AG09309 (cell line): ENCODE data around the gene FOXJ3.

ENCODE experiments used
- DNase-seq: peaks from one replicate; pipeline ENCODE4 v3.0.0-alpha.2; 2010; ENCODE audit warnings: low read depth
- H3K4me3 ChIP-seq: 2 replicates; pipeline ENCODE4 v1.5.1; 2011; ENCODE audit warnings: mild to moderate bottlenecking, low read depth, low read length, moderate library complexity; ENCODE audit not compliant: control insufficient read depth
- TF ChIP-seq, protein P1 (sequence below): IDR thresholded peaks from 2 replicates; pipeline ENCODE4 v1.5.1; 2011; ENCODE audit warnings: mild to moderate bottlenecking, low read depth, low read length, inconsistent platforms; ENCODE audit not compliant: insufficient read depth, control insufficient read depth; ENCODE audit errors: missing control alignments

FOXJ3 gene

DNA sequence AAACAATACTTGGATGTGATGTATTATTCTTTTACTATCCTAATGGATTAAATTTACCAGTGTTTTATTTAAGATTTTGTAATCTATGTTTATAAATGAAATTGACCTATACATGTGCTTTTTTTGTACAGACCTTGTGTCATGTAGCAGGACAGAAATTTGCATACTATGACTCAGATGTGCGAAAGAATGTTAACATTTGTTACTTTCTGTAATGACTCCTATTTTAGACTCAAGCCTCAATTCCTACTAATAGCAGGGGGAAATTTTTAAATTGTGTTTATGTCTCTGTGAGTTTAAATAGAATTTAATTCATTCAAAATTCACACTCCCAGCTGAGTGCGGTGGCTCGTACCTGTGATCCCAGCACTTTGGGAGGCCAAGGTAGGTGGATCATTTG is 23.8 kb upstream of the FOXJ3 start:
- TF ChIP-seq, protein P1, sequence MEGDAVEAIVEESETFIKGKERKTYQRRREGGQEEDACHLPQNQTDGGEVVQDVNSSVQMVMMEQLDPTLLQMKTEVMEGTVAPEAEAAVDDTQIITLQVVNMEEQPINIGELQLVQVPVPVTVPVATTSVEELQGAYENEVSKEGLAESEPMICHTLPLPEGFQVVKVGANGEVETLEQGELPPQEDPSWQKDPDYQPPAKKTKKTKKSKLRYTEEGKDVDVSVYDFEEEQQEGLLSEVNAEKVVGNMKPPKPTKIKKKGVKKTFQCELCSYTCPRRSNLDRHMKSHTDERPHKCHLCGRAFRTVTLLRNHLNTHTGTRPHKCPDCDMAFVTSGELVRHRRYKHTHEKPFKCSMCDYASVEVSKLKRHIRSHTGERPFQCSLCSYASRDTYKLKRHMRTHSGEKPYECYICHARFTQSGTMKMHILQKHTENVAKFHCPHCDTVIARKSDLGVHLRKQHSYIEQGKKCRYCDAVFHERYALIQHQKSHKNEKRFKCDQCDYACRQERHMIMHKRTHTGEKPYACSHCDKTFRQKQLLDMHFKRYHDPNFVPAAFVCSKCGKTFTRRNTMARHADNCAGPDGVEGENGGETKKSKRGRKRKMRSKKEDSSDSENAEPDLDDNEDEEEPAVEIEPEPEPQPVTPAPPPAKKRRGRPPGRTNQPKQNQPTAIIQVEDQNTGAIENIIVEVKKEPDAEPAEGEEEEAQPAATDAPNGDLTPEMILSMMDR = no peak
- DNase-seq = no peak
- no peak overlapping the region for H3K4me3 ChIP-seq

DNA sequence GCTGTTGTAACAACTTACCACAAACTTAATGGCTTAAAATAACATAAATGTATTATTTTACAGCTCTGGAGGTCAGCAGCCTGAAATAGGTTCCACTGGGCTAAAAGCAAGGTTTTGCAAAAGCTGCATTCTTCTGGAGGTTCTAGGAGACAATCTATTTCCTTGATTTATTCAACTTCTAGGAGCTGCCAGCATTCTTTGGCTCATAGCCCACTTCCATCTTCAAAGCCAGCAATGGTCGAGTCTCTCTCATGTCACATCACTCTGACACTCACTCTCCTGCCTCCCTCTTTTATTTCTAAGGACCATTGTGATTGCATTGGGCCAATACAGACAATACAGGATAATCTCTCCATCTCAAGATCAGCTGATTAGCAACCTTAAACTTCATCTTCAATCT is 15.1 kb upstream of the FOXJ3 start:
- no peak for DNase-seq
- no peak overlapping the region for H3K4me3 ChIP-seq
- TF ChIP-seq, protein P1 = no peak

DNA sequence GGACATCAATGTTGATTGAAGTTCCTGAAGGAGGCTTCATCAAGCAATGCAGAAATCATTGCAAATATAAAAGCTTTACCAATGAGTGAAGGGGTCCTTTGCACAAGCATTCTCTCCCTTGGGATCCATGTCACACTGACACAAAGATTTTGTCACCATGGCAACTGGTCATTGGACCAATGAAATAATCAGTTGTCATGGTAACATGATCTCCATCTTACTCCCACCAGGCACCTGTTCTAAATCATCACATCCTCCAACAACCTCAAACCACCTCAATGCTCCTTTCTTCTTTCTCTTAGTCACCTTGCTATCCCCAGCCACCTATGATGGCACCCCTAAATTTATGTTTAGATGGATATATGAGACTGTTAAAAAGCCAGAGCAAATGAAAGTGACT is 13.5 kb upstream of the FOXJ3 start:
- no peak overlapping the region for H3K4me3 ChIP-seq
- TF ChIP-seq, protein P1 = no peak
- DNase-seq = no peak

DNA sequence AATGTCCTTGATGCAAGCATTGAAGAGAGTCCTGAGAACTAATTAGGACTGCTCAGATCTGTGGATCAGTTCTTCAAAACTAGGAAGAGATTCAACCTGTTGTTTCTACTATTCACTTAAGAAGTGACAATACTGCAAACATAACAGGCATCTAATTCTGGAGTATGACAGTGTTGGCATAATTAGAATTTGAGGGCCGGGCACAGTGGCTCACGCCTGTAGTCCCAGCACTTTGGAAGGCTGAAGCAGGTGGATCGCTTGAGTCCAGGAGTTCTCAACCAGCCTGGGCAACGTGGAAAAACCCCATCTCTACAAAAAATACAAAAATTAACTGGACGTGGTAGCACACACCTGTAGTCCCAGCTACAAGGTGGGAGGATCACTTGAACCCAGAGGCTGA is 8.0 kb upstream of the FOXJ3 start:
- TF ChIP-seq, protein P1 = no peak
- no peak for DNase-seq
- no peak overlapping the region for H3K4me3 ChIP-seq

DNA sequence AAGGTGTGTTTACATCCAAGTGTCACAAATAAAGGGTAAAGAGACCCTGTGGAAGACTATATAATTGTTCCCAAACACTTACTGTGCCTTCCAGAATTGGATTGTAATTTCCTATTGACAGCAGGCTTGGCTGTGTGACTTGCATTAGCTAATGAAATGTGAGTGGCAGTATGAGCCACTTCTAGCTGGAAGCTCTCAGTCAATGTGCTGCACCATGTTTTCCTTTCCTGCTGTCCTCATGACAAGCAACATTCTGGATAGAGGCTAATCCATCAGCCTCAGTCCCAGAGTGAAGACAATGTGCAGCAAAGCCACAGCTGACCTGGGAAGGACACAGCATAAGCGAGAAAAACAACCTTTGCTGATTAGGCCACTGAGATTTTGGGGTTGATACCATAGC is 5.9 kb upstream of the FOXJ3 start:
- DNase-seq = no peak
- no peak overlapping the region for H3K4me3 ChIP-seq
- TF ChIP-seq, protein P1 = no peak

DNA sequence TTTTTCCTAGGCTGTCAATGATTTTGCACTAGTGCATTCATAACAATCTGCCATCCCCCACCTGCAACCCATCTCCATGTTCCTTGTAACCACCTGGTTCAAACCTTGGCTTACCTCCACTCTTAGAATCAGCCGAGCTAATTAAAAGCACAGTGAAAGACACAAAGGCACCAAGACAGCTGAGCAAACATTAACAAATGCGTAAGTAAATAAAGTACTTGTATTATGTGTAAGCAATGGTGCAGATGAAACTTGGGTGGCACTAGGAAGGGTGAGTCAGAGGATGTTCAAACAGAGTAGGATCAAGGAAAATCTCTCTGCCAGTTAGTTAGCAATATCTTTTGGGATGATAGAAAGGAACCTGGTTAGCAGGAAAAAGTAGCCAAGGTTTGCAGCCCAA is 5.1 kb upstream of the FOXJ3 start:
- no peak for DNase-seq
- TF ChIP-seq, protein P1 = no peak
- H3K4me3 ChIP-seq = no peak overlapping the region

DNA sequence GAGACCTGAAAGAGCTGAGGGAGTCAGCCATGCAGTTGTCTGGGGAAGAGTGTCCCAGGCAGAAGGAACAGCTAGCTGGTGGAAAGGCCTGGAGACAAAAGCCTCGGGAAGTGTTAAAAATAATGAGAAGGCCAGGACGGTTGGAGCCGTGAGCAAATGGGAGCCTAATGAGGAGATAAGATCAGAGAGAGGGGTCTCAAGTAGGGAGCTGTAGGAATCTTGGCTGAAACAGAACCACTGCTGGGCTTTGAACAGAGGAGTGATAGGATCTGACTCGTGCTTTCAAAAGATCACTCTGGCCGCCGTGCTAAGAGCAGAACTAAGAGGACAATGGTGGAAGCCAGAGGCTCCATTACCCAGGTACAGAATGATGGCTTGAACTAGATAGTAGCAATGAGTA is 1.9 kb upstream of the FOXJ3 start:
- H3K4me3 ChIP-seq = no peak overlapping the region
- TF ChIP-seq, protein P1 = no peak
- no peak for DNase-seq
